Type B pancreatic cell (in vitro differentiated cells): ENCODE measurements around the gene PRKG1. TPM values are rescaled to one million over a fixed set of nuclear protein-coding genes. Genes with fewer than 3 reads are reported as not detected.

ENCODE experiments used
- DNase-seq: peaks from one replicate; pipeline ENCODE4 v3.0.0; 2021; ENCODE audit warnings: mixed read lengths; ENCODE audit not compliant: unreplicated experiment; ENCODE audit errors: extremely low spot score
- H3K27ac Mint-ChIP-seq: 2 replicates; pipeline ENCODE4 v1.8.0; 2021; ENCODE audit warnings: mild to moderate bottlenecking, mixed read lengths
- H3K27me3 Mint-ChIP-seq: 2 replicates; pipeline ENCODE4 v1.8.0; 2021; ENCODE audit warnings: mixed read lengths
- H3K36me3 Mint-ChIP-seq: 2 replicates; pipeline ENCODE4 v1.8.0; 2021; ENCODE audit warnings: mixed read lengths
- H3K4me1 Mint-ChIP-seq: one replicate; pipeline ENCODE4 v1.8.0; 2021; ENCODE audit warnings: mixed read lengths; ENCODE audit not compliant: unreplicated experiment
- H3K4me3 Mint-ChIP-seq: 2 replicates; pipeline ENCODE4 v1.8.0; 2021; ENCODE audit warnings: mild to moderate bottlenecking, mixed read lengths
- H3K9me3 Mint-ChIP-seq: 2 replicates; pipeline ENCODE4 v1.8.0; 2021; ENCODE audit warnings: mixed read lengths
- total RNA-seq: library from RNA; stranded (reverse); gene quantifications from 2 replicates; pipeline ENCODE4 v1.2.1, GENCODE V29; 2021; ENCODE audit warnings: low replicate concordance
- TF ChIP-seq, protein P1 (sequence below): fragments of 200-600 bp; sonication (generic); conservative IDR thresholded peaks from 2 replicates; pipeline ENCODE4 v1.5.0; 2021; ENCODE audit warnings: antibody characterized with exemption, mild to moderate bottlenecking

PRKG1 gene
- total RNA-seq, 1 donor from 2014 or later: 12.3 TPM

DNA sequence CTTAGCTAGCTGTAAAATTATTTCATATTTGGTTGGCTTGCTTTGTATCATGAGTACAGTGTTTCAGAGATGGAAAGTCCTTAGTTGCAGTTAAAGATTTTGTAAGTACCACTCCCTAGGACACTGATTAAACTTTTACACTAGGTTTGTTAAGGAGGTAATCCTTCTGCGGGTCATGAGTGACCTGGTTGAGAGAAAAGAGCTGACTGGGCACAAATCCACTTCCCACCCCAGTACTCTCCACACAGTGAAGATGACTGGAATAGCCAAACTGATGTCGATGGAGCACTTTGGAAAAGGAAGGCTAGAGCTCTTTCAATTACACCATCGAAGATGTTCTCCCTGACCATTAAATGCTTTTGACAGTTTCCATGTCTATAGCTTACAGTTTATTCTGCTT is 433.2 kb downstream of the PRKG1 start:
- Mint-ChIP-seq H3K9me3 (no peaks in the 10 kb centered on the region), H3K27ac (no peak overlapping the region)
- TF ChIP-seq, protein P1, sequence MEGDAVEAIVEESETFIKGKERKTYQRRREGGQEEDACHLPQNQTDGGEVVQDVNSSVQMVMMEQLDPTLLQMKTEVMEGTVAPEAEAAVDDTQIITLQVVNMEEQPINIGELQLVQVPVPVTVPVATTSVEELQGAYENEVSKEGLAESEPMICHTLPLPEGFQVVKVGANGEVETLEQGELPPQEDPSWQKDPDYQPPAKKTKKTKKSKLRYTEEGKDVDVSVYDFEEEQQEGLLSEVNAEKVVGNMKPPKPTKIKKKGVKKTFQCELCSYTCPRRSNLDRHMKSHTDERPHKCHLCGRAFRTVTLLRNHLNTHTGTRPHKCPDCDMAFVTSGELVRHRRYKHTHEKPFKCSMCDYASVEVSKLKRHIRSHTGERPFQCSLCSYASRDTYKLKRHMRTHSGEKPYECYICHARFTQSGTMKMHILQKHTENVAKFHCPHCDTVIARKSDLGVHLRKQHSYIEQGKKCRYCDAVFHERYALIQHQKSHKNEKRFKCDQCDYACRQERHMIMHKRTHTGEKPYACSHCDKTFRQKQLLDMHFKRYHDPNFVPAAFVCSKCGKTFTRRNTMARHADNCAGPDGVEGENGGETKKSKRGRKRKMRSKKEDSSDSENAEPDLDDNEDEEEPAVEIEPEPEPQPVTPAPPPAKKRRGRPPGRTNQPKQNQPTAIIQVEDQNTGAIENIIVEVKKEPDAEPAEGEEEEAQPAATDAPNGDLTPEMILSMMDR: no peak

DNA sequence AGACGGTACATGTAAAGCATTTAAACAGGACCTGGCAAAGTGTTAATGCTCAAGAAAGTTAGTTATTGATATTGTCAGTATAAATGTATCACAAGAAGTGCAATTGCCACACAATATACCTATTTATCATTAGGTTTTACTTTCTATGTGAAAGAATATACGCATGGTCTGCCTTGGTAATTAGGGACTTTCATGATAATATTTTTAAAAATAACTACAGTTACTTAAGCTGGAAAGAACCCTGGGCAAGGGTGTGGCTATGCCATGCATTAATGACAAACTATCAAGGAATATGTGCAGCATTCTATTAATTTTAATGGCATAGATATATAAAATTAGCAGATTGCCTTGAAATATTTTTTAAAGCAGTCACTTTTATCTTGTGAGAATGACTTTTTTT is 433.9 kb downstream of the PRKG1 start:
- no peaks in the 10 kb centered on the region for H3K36me3 Mint-ChIP-seq
- TF ChIP-seq, protein P1: no peak
- DNase-seq: no peak
- H3K27ac Mint-ChIP-seq: no peak overlapping the region
- no peaks in the 10 kb centered on the region for H3K27me3 Mint-ChIP-seq
- H3K9me3 Mint-ChIP-seq: no peaks in the 10 kb centered on the region
- no peaks in the 10 kb centered on the region for H3K4me1 Mint-ChIP-seq
- H3K4me3 Mint-ChIP-seq: no peak overlapping the region

More for the DNA sequence above, 433.2 kb downstream of the PRKG1 start:
- no peak for DNase-seq
- H3K27me3 Mint-ChIP-seq: no peaks in the 10 kb centered on the region
- H3K4me3 Mint-ChIP-seq: no peak overlapping the region
- no peaks in the 10 kb centered on the region for H3K36me3 Mint-ChIP-seq
- H3K4me1 Mint-ChIP-seq: no peaks in the 10 kb centered on the region

DNA sequence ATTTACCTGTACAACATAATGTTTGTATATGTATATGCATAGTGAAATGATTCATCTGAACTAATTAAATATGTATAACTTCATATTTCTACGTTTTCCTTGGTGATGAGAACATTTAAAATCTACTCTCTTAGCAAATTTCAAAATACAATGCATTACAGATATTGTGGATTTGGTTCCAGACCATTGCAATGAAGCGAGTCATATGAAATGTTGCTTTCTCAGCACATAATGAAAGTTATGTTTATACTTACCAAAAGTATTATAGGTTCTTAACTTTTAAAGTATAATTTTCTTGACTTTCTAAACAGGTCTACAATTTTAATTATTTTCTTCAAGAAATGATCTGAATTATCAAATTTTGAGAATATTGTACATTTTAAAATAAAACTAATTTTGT is 435.9 kb downstream of the PRKG1 start:
- no peak overlapping the region for H3K4me3 Mint-ChIP-seq
- no peaks in the 10 kb centered on the region for H3K4me1 Mint-ChIP-seq
- TF ChIP-seq, protein P1: no peak
- DNase-seq: no peak
- H3K36me3 Mint-ChIP-seq: no peaks in the 10 kb centered on the region
- no peak overlapping the region for H3K27ac Mint-ChIP-seq
- no peaks in the 10 kb centered on the region for H3K9me3 Mint-ChIP-seq
- no peaks in the 10 kb centered on the region for H3K27me3 Mint-ChIP-seq

DNA sequence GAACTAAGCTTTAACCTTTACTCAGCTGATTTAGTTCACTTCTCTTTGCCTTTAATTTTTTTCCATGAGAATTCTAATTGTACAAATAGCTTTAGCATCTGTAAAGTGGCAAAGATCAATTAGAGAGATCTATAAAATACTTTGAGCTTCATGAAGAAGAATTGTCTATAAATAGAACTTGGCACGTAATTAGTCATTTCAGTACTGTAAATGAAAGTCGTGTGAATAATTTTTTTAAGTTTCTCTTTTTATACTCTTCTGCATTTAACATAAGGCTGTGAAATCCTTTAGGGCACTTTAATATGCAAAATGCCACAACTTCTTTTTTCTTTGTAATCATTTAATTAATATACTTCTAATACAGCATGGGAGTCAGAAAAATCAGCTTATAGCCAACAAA is 447.3 kb downstream of the PRKG1 start:
- Mint-ChIP-seq H3K36me3 (no peaks in the 10 kb centered on the region), H3K4me1 (no peaks in the 10 kb centered on the region), H3K9me3 (peaks cover 5% of the 10 kb centered on the region), H3K4me3 (no peak overlapping the region), H3K27ac (no peak overlapping the region), H3K27me3 (no peaks in the 10 kb centered on the region)
- TF ChIP-seq, protein P1: no peak
- no peak for DNase-seq

DNA sequence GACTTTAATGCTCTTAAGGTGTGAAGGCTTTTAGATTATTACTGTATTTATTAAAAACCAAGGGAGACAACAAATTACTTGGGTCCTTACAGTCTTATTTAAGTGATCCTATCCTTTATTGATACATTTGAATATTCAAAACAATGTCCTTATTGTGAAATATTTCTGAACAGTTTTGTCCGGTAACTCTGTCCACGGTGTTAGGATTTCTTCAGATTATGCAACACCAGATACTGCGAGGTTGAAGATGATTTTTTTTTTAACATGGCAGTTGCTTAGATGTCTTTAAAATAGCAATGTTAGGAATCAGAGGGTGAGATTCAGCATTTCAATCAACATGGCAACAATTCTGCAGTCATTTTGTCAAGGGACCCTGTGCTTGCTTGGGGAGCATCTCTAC is 448.6 kb downstream of the PRKG1 start:
- Mint-ChIP-seq H3K27me3 (no peaks in the 10 kb centered on the region), H3K9me3 (peaks cover 5% of the 10 kb centered on the region), H3K36me3 (no peaks in the 10 kb centered on the region), H3K4me3 (no peak overlapping the region), H3K4me1 (peaks cover 7% of the 10 kb centered on the region), H3K27ac (no peak overlapping the region)
- no peak for DNase-seq
- TF ChIP-seq, protein P1: no peak

DNA sequence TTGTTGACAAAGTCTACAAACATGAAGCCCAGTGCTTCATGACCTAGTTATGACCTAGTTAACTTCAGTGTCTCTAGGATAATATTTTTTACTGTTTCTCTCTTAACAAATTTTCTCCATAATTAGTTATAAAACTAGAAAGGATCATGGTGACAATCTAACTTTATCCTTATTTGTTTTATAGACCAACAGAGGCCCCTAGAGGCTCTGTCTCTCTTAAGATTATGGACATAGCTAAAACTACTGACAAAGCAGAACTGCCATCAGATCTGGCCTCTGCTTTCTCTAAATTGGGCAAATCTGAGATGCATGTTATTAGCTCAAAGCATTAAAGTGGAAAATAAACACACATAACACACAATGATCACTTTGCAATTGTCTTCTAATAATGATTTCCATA is 449.2 kb downstream of the PRKG1 start:
- Mint-ChIP-seq H3K9me3 (peaks cover under 1% of the 10 kb centered on the region), H3K27me3 (no peaks in the 10 kb centered on the region), H3K27ac (no peak overlapping the region), H3K4me3 (no peak overlapping the region), H3K4me1 (peaks cover 11% of the 10 kb centered on the region), H3K36me3 (no peaks in the 10 kb centered on the region)
- no peak for DNase-seq
- TF ChIP-seq, protein P1: no peak
